HG03378 (cell line): Measurements from ENCODE around the gene PLAAT4.
"Not testable (repeated sequence)": the region's sequence is repeated elsewhere in the genome, so short reads cannot be mapped to it uniquely, and the experiment has no call there.

Experiments
- ATAC-seq: cut with Tn5 transposase; IDR thresholded peaks from one replicate; pipeline ENCODE4 v1.9.1; 2021; ENCODE audit warnings: mild to moderate bottlenecking, moderate library complexity; ENCODE audit not compliant: unreplicated experiment

Gene PLAAT4

DNA sequence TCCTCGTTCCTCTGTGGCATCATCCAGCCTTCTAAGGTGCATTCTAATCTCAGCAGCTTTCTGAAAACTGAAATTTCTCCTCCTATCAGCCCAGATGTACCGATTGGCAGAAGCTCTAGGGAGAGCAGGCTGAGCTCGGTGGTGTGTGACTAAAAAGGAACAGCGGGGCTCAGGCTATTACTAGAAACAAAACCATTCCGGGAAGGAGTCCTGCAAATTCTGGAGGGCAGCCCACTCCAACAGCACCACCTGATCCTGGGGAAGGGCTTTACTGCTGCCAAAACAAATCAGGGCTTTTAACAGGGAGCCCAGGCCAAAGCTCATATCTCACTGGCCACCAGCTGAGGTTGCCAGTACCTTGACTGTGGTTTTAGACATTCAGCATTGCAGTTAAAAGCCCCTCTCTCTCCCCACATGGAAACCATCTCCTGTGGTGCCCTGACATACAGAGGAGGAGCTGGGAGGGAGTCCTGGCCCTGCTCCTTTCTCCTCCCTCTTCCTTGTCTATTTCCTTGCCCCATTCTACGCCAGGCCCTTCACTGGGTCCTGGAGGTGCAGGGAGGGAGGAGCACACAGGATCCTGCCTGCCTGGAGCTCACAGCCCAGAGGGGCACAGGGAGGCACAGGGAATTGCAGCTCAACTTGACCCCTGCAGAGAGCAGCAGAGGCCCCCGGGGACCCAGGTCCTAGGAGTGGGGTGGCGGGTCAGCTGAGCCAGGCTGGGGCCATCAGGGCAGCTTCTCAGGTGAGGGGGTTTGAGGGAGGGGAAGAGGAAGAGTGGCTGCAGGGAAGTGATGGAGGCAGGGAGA is 889 bp downstream of the PLAAT4 start:
- ATAC-seq, result no peak

DNA sequence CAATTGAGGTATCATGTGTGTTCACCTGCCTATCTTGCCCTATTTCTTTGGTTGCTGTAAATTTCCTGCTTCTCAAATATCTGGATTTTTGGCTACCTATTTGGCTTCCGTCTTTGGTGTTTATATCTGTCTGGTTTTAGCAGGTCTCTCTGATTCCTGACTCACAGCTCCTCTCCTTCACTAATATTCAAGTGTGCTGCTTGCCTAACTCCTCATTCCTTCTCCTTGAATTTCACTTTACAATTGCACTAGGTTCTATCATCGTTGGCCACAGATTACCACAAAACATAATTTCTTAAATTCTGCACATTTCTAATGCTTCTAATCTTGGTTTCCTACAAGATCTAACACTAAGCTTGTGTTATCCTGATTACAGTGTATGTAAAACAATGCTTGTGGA is 5.9 kb downstream of the PLAAT4 start:
- not testable (repeated sequence) for ATAC-seq

DNA sequence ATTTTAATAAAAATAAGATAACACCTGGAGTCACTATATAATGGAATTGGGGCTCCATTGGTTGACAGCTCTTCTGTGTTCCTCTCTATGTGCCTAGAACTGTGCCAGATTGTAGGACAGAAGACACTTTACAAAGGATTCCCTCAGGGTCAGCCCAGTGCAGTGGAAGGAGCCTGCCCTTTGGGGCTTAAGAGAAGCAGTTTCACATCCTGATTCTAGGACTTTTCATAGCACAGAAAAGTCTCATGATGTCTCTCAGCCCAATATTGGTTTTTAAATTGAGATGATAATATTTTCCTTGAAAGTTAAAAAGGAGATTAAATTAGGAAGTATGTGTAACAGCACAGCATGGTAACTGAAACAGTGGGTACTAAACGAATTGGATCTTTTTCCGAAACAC is 7.1 kb downstream of the PLAAT4 start:
- ATAC-seq, result no peak

DNA sequence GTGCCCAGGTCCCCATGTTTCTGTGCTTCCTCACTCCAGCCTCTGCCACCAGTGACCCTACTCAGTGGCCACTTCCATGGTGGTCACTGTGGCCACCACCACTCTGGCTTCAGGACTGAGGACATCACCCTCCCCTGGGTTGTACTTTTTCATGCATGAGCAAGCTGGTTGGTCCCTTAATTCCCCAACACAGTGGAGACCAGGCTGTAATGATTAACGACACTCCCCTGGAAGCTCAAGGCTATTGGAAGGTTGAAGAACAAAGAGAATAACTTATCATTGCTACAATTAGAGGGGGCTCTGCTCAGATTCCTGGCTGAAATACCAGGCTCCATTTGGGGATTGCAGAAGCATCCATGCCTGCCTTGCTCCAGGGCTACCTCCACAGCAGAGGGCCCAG is 10.5 kb downstream of the PLAAT4 start:
- ATAC-seq, result no peak

DNA sequence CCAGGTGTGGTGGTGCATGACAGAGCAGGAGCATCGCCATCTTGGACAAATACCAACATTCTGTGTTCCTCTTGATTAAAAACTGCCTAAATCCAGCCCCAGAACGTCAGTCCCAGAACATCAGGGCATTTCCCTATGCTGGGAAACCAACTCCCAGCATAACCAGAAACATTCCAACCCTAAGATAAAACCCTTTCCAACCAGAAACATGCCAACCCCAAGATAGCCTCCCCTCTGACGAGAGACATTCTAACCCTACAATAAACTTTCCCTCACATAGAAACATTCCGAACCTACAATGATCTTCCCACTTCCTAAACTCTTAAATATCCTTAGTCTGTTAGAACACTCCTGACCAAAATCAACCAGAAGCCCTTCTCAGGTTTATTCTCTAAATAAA is 11.6 kb downstream of the PLAAT4 start:
- ATAC-seq, result no peak

DNA sequence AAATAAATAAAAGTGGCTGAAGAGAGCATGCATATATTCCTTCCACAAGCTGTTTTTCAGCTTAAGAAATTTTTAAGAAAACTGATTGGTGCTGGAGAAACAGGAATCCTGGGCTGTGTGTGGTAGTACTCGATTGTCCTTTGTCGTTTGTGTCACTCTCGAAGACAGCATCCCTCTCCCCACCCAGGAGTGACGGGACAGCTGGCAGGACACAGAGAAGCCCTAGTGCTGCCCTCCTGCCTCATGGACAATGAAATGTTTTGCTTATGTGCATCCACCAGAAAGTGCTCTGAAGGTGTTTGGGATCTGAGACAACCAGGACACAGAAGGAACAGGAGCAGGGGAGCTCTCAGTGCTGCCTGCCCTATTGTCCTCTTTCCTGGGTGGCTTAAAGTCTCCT is 12.8 kb downstream of the PLAAT4 start:
- ATAC-seq, result no peak

DNA sequence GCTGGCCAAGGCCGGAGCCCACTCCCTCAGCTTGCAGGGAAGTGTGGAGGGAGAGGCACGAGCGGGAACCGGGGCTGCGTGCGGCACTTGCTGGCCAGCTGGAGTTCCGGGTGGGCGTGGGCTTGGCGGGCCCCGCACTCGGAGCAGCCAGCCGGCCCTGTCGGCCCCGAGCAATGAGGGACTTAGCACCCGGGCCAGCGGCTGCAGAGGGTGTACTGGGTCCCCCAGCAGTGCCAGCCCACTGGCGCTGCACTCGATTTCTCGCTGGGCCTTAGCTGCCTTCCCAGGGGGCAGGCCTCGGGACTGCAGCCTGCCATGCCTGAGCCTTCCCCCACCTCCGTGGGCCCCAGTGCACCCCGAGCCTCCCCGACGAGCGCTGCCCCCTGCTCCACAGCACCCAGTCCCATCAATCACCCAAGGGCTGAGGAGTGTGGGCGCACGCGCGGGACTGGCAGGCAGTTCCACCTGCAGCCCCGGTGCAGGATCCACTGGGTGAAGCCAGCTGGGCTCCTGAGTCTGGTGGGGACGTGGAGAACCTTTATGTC is 13.6 kb downstream of the PLAAT4 start:
- not testable (repeated sequence) for ATAC-seq

DNA sequence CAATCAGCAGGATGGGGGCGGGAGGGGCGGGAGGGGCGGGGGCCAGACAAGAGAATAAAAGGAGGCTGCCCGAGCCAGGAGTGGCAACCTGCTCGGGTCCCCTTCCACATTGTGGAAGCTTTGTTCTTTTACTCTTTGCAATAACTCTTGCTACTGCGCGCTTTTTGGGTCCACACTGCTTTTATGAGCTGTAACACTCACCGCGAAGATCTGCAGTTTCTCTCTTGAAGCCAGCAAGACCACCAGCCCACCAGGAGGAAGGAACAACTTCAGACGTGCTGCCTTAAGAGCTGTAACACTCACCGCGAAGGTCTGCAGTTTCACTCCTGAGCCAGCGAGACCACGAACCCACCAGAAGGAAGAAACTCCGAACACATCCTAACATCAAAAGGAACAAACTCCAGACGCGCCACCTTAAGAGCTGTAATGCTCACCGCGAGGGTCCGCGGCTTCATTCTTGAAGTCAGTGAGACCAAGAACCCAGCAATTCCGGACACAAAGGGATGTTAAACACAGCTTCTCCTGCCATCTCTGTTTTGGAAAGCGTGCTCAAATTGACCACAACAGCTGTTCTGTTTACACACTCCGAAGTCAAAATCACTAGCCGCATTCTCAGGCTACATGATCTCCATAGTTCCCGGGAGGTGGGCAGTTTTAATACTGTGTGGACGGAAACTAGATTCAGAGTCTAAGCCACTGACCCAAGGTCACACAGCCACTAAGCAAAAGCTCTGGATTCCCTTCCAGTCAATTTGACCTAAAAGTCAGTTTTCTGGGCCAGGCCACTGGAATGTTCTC is 14.7 kb downstream of the PLAAT4 start:
- ATAC-seq, result no peak

DNA sequence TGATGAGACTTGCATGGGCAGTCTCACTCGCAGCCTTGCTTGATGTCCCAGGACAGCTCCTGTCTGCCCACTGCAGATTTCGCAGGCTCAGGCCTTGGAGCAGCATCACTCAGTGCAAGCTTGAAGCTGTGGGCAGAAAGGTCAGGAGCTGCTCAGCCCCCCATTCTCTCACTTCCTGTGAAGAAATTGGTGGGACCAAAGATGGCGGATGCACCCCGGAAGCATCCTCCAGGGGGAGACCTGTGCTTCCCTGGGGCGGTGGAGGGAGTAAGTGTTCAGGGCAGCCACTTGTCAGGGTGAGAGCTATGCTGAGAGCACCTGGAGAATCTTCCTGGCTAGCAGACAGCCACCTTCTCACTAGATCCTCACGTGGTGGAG is 15.3 kb downstream of the PLAAT4 start:
- ATAC-seq, result no peak

DNA sequence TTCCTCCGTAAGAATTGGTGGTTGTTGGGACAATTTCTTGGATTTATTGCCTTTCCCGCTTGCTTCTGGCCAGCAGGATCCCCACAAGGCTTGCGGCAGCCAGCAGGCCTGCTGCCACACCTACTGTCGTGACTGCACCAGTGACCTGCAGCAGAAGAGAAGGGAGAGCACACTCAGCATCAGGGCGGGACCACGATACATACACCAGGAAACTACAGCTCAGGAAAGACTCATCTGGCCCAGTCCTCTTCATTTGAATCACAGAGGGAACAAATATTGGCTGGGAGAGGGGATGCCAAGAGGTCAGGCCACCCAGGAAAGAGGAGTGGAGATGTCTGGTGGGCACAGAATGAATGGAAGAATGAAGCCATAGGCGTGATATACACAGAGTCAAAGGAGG is 16.3 kb downstream of the PLAAT4 start:
- ATAC-seq, result no peak

DNA sequence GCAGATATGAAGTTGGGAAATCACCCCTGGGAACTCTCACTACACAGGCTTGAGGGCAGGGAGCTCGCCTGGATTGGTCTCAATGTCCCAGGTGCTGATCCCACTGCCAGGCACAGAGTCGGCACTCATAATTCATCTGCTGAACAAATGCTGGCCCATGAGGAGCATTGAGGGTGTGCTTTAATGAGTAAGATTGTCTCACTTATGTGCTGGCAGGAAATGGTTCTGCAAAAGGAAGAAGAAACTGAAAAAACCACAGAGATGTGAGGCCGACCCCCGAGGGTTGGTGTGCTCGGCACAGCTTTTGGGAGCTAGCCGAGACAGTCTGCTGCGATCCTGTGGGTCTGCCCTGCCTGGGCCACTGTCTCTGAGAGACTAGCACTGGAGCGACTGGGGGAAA is 17.2 kb downstream of the PLAAT4 start:
- peak; percentile 46 for ATAC-seq

DNA sequence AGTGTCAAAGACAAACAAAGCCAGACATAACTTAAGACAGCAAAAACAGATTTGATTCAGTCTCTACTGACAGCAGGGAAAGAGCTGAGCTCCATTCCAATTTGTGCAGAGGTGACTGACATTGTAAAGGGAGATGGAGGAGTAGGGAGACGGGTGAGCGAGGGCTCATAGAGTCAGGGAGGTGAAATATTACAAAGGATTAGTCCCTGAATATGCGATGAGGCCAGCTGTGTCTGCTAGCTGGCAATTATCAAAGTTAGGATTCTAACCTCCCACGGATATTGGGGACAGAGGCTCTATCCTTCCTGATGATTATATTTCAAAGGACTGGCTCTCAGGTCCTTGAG is 18.2 kb downstream of the PLAAT4 start:
- ATAC-seq, result no peak

DNA sequence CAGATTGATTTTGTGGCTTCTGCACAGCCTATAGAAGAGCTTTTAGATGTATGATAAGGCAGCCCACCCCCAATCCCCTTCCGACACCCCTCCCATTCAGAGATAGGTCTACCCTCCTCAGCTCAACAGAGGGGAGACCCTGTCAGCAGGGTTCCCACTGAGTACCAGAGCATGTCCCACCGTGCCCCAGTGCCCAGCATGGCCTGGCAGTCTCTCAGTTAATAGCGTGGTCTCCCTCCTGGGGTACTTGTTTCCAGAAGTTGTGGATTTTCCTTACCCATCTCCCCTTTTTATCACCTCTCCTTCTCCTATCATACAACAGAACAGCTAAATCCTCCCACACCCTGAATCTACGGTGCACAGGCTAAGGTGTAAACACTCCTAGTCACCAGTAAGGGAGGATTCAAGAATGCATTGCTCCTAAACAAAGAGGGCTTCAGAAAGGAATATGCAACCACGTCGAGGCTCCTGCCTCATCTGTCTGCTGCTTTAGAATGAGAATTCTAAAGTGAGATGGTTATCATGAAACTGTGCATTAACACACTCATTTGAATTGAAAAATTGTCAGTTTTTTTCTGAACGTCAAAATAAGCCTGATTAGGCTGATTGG is 19.9 kb downstream of the PLAAT4 start:
- ATAC-seq, result no peak

DNA sequence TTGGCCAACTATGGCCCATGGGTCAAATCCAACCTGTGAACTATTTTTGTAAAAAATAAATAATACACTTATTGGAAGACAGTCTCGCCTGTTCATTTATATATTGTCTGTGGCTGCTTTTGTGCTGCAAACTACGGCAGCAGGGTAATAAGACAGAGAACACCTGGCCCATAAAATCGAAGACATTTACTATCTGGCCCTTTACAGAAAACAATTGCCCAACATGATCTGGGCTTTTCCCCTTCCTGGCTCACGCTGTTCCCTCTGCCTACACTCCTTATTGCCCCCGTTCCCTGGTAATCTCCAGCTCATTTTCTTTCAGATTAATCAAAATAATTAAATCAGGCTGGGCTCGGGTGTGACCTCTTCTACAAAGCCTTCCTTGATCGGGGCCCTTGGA is 21.0 kb downstream of the PLAAT4 start:
- ATAC-seq, result no peak

DNA sequence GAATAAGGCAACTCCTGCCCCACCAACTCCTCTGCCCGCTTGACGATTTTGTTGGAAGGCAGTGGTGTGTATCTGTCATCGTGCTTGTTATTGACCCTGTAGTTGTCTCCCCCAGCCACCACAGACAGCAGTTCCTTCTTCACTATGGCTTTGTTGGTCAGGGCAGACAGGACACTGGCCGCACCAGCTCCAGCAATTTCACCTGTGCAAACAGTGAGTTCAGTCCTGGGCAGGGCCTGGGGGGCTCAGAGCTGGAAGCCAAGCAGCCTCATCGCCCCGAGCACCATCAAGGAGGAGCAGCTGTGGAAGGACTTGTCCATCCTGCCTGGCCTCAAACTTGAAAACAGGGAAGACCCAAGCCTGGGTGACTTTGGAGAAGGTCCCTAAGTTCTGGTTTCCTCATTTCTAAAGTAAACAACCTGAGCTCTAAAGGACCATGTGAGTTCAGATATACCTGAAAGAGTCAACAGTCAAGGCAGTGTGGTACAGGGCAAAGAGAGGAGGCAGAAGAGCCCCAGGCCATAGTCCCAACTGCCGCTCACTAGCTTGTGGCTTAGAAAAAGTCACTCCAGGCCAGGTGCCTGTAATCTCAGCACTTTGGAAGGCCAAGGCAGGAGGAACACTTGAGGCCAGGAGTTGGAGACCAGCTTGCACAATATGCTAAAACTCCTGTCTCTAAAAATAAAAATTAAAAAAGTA is 22.0 kb downstream of the PLAAT4 start:
- no peak for ATAC-seq

DNA sequence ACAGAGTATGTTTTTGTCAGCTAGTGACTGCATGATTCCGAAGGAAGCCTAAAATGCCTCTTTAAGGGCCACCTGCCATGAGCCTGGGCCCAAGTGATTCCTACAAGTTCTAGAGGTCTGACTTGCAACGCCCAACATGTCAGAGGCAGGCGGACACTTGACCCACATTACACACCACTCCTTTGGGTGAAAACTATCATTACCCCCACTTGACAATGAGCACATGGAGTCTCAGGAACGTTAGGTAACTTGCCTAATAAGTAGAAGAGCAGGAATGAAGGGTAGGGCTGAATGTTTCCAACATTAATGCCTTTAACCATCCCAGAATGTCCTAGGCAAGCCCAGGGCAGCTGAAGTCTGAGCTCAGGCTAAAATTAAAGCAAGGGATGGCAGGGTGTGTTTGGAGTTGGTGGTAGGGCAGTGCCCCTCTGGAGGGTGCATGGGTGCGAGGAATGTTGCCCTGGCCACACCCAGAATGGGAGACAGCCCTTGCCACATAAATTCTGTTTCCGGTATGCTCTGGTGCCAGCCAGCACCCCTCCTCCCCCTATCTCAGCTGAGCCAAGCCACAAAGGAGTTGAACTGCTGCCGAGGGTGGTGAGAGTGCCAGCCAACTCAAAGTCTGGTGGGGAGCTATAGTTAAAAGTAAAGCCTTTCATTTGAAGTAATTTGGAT is 24.0 kb downstream of the PLAAT4 start:
- no peak for ATAC-seq

DNA sequence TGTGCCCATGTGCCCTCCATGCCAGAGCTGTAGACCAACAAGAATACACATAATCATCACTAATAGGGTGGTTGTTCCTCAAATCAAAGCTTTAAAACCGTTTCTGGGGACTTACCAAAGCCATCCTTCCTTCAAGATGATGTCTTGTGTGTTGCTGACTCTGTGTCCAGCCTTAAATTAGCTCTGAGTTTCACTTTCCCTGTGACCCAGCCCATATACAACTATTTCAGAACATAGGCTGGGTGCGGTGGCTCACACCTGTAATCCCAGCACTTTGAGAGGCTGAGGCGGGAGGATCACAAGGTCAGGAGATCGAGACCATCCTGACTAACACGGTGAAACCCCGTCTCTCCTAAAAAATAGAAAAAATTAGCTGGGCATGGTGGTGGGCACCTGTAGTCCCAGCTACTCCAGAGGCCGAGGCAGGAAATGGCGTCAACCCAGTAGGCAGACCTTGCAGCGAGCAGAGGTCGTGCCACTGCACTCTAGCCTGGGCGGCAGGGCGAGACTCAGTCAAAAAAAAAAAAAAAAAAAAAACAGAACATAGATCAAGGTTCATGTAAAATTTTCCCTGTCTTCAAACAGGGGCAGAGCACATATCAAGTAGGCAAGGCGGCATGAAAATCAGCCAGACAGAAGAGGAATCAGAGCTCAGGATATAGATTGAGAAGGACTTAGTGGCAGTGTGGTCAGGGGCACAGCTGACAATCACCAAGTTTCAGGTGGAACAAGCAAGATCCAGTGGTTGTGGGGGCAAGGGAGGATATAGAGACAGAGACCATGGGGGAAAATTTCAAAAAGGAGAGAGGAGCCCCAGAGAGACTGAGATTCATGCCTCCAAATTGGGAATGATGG is 26.8 kb downstream of the PLAAT4 start, which contains the start of gene PLAAT2:
PLAAT2 (minus strand) TSS at position 179 of the 855 bp plus-strand sequence; CDS start at position 124, 55 bp downstream.
- no peak for ATAC-seq

DNA sequence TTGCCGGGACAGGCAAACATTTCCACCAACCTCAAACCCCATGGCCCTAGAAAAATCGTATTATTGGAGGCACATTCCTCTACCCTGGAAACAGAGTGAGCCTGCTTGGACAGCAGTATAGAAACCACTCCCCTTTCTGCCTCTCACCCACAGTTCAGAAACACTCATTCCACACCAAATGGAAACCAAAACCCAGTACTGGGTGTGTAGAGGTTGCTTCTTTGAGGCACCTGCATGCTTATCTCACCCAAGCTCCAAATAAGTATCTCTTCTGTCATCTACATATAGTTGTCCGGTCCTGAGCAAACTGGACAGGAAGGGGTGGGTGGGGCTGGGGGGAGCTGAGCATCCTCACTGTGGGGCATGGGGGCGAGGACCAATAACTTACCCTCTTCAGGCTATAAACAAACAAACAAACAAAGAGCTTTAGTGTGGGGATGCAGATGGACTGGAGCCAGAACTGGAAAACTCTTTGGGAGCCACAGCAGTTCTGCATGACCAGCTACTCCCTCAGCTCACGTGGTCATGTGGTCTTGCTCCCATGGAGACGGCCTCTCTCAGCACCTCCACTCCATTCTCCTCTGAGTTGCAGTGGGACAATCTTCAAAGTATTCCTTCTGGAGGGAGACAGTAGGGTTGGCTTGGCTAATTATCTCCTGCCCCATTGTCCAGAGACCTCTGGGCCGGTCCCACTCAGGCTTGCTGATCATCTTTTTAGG is 27.6 kb downstream of the PLAAT4 start:
- ATAC-seq, result peak; percentile 63
